NCI-H2081 treated with DMSO at 0.1 percent for 48 hours (cell line): Measurements from ENCODE around the gene SIAH1.
"Not testable (repeated sequence)": the region's sequence is repeated elsewhere in the genome, so short reads cannot be mapped to it uniquely, and the experiment has no call there.

Source experiments
- DNase-seq: peaks from one replicate; lab custom pipeline; 2025; lab: John Stamatoyannopoulos, UW

Gene SIAH1

DNA sequence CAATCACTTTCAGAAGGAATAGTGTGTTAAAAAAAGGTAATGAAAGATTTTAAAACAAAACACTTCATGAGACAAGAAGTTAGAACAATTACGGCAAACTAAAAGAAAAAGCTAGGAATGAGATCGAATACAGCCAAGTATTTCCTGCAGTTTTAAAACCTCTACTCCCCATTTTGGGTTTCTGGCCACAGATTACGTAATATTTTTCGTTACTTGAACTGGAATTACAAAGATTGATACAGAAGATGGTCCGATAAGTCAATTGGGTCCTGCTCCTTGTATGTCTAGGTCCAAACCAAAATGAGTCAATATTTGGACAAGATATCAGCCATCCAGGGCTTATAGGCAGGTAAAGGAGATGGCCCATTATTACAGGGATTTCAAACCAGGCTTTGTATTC is 52.2 kb downstream of the SIAH1 start:
- DNase-seq: no peak

- no peak for DNase-seq
Observed at GRCh38 chr16:48330841-48331192, 54.4 kb downstream of the SIAH1 start.

DNA sequence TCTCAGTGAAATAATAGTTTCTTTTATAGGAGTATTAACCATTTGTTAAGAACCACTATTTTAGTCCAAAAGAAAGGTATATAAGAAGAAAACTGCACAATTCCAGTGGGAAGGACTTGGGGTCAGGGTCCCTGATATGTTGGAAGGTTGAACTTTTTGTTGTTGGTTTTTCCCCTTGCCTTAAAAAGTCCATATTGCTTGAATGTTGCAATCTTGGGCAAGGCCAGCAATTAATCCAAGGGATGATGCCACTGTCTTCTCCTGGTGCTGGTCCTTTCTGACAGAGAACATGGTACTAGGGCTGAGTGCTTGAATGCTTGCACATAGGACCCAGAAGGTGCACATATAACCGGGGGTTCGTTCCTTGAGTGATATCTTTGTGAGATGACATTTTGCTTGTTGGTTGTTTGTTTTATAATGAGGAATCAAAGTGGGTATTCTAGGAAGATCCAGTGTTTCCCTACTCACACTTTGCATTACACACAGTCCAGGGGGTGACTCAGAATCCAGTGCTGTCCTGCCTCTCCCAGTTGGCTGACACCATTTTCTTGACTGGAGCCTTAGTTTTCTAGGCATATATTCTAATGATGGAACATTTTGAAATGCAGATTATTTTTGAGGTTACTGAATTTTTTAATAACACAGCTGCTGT is 54.9 kb downstream of the SIAH1 start:
- no peak for DNase-seq

DNA sequence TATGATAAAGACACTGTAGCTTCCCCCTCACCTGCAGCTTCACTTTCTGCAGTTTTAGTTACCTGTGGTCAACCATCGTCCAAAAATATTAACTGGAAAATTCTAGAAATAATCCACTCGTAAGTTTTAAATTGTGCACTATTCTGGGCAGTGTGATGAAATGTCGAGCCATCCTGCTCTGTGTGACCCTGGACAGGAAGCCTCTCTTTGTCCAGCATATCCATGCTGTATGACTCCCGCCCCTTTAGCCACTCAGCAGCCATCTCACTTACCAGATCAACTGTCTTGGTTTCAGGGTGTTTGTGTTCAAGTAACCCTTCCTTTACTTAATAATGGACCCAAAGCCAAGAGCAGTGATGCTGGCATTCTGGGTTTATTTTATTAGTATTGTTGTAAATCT is 56.1 kb downstream of the SIAH1 start:
- DNase-seq: no peak

- no peak for DNase-seq
Observed at GRCh38 chr16:48326915-48327314, 58.3 kb downstream of the SIAH1 start.

DNA sequence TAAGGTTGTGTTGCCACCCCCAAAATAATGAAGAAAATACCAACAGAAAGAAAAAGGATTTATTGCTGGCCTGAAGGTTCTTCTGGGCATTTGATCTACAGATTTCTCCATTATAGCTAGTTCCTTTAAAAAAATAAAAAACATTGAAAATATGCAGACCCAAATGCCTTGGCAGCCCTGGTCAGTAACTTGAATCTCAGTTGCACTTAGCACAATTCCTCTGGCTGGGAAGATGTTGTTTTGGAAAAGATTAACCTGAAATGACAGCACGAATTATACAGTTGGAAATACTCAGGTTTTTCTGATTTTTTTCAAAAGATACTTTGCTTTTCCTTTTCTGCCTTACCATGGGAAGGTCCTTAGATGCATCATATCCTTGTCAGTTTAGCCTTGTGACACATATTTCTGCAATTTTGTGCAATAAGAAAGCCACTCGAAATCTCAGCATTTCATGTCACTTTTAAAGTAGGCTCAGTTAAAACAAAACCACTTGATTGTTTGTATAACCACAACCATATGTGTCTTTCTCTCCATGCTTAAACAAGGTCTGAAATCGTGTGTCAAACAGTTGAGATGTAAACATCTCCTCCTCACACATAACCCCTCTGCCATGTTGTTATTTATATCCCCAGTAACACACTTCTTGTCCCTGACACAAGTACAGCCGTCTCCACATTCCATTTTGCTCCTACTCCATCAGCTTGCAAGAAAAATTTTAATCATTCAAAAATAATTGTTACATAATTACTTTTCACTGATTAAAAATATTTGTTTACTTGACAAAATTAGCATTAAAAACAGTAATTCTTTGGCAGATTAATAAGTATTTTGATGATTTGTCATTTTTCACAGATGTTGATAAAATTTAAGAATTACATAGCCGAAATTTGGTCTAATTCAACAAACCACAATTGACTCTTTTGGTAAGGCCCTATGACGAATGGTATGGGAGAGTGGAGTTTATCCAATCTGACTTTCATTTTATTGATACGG is 61.1 kb downstream of the SIAH1 start:
- DNase-seq: no peak

DNA sequence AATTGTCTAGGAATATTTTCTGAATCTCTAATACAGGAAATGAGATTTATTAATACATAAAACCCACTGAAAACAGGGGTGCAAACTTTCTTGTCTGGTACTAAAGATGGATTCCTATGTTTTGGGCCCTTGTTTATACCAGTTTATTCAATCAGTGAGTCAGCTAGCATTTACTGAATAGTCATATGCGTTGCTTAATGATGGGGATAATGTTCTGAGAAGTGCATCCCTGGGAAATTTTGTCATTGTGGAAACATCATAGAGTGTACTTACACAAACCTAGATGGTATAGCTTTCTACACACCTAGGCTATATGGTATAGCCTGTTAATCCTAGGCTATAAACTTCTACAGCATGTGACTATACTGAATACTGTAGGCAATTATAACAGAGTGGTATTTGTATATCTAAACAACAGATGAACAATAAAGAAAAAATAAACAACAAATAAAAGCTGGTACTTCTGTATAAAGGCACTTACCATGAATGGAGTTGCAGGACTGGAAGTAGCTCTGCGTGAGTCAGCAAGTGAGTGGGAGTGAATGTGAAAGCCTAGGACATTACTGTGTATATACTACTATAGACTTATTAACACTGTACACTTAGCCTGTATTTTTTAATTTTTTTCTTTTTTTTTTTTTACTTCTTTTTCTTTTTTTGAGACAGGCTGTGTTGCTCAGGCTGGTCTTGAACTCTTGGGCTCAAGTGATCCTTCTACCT is 63.7 kb downstream of the SIAH1 start:
- DNase-seq: no peak

DNA sequence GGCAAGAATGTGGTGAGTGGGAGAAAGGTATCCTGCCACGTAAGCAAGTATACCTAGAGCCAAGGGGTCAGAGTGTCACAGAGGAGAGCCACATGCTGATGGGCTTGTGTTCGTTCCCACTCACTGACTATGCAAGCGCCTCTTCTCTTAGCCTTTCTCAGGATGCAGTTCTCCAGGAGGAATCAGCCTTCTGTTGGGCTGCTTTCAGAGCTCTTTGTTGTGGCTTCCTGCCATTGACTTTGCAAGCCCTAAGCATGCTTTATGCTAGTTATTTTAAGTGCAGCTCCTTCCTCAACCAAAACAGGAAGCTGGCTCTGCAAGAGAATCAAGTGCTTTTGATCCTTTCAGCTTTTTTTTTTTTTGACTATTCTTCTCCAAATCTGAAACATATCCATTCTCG is 66.6 kb downstream of the SIAH1 start:
- no peak for DNase-seq

DNA sequence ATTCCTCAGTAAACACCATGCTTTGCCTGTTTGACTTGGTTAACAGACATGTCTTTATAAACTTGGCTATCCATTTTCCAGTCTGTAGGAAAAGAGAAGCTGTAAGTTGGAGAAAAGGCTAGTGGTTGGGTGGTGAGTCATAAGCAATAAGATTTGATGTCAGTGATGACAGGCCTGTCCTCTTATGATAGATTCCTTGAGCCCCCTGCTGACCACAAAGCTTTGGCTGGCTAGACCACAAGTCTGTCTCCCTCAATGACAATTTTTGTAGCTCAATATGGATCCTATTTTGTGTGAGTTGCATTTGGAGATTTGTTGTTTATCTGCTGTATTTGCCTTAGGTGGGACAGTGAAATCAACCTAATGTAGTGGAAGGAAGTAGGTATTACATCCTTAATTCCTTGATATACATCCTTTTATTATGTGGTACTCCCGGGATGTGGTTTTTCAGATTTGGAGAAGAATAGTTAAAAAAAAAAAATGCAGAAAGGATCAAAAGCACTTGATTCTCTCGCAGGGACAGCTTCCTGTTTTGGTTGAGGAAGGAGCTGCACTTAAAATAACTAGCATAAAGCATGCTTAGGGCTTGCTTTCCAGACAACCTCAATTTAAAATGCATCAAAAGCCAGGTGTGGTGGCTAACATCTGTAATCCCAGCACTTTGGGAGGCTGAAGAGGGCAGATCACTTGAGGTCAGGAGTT is 67.4 kb downstream of the SIAH1 start:
- no peak for DNase-seq

DNA sequence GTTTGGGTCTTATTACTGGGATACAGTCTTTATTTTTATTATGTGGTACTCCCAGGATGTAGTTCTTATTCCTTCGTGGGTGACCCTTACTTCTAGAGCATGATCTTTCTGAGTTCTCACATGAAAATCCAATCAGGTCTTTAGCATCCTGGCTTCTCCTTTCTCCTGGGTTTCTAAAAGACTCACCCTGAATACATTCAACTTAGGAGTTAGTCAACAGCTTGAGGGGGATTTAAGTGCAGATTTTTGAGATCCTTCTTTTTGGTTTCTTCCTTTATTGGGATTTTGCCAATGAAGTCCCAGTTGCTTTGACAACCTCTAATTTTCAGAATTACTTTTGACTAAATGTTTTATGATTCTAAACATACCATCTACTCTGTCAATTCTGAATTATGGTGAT is 68.2 kb downstream of the SIAH1 start:
- DNase-seq: no peak

GRCh38 chr16:48313905-48314304 is 71.3 kb downstream of the SIAH1 start:
- DNase-seq: not testable (repeated sequence)

- no peak for DNase-seq
Observed at GRCh38 chr16:48310908-48311641, 74.1 kb downstream of the SIAH1 start.
